Measurements from ENCODE around the gene COA4.
"Not testable (repeated sequence)": the region's sequence is repeated elsewhere in the genome, so short reads cannot be mapped to it uniquely, and the experiment has no call there.

Gene COA4

DNA sequence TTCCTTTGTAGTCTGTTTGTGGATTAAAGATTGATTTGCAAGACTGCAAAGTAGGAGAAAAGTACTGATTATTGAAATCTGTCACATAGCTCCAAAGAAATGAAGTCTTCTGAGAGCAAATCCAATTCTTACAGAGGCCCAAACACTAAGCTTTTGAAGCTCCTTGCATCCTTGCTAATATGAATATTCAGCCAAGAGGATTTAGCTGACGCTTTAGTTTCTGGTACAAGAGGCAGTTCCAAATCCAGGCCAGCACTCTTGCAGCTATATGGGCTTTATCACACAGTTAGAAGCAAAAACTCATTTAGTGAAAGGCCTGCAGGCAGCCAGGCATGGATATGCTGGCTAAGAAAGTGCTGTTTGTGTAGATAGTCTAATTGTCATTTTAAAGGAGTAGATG, 12.9 kb upstream of the COA4 start:
- Histone ChIP-seq H3K4me1 (ENCODE audit: control insufficient read depth, insufficient read depth, low read length, poor library complexity, severe bottlenecking) (no peaks in the 10 kb centered on the region), H3K9me3 (ENCODE audit: control insufficient read depth, low read length) (no peaks in the 10 kb centered on the region), H3K36me3 (ENCODE audit: control insufficient read depth, insufficient read depth, low read length) (peaks cover 31% of the 10 kb centered on the region), H3K27ac (ENCODE audit: insufficient read depth, low read length, poor library complexity, severe bottlenecking) (no peak overlapping the region), H3K27me3 (replicated peaks; ENCODE audit: control insufficient read depth, insufficient read depth, low read length, poor library complexity, severe bottlenecking) (no peaks in the 10 kb centered on the region), H3K4me3 (ENCODE audit: insufficient read depth, low read depth, low read length, poor library complexity, severe bottlenecking) (no peak overlapping the region)
- no peak for DNase-seq

DNA sequence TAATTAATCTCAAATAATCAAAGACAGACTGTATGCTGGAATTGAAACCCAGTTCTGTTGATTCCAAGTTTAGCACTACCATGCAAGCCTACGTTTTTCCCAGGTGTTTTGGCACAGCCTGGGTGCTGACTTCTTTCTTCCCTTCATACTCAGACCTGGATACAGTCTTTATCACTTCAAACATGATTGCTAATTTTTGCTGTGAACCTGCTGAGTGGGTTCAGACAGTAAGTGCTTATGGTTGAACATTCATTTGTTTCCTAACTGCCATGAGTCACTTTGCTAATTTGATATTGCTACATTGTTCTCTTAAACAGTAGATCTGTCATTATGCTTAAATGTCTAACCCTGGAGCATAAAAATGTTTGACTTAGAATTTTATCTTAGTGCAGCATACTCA, 12.4 kb upstream of the COA4 start:
- no peak overlapping the region for H3K4me3 ChIP-seq (ENCODE audit: insufficient read depth, low read depth, low read length, poor library complexity, severe bottlenecking)
- H3K36me3 ChIP-seq (ENCODE audit: control insufficient read depth, insufficient read depth, low read length) = peaks cover 29% of the 10 kb centered on the region
- H3K9me3 ChIP-seq (ENCODE audit: control insufficient read depth, low read length) = no peaks in the 10 kb centered on the region
- H3K27me3 ChIP-seq (replicated peaks; ENCODE audit: control insufficient read depth, insufficient read depth, low read length, poor library complexity, severe bottlenecking) = no peaks in the 10 kb centered on the region
- no peaks in the 10 kb centered on the region for H3K4me1 ChIP-seq (ENCODE audit: control insufficient read depth, insufficient read depth, low read length, poor library complexity, severe bottlenecking)
- H3K27ac ChIP-seq (ENCODE audit: insufficient read depth, low read length, poor library complexity, severe bottlenecking) = no peak overlapping the region
- no peak for DNase-seq

DNA sequence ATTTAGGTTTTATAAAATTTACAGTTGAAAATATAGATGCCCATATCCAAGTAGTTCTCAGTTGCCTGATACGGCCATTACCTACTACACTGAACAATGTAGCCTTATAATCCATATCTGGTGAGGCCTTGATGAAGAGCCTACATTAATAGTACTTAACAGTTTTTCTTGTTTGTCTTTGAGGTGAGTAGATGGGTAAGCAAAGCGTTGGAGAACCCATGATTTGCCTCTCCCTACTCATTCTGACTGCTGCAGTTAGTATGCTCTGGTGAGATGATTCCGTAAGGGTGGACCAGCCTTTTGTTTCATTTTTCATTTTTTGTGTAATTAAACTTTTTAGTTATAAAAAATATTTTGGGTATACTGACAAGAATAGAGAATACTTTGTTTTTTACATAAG, 11.6 kb upstream of the COA4 start:
- H3K9me3 ChIP-seq (ENCODE audit: control insufficient read depth, low read length) = no peaks in the 10 kb centered on the region
- H3K36me3 ChIP-seq (ENCODE audit: control insufficient read depth, insufficient read depth, low read length) = peaks cover 32% of the 10 kb centered on the region

DNA sequence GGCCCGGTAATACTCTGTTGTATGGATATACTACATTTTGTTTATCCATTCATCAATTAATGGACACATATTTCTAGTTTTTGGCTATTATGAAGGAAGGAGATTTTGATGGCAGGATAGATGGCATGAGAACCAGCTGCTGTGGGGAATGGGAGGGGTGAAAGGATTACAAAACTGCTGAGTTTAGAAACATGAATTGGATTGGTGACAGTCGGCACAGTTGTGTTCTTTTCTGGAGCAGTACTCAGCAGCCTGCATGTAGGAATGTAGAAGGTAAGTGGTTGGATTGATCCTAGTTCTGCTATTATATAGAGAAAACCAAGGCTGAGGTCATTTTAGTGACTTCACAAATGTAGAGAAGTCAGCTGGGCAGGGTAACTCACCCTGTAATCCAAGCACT, 7.2 kb upstream of the COA4 start:
- Histone ChIP-seq H3K27ac (ENCODE audit: insufficient read depth, low read length, poor library complexity, severe bottlenecking) (no peak overlapping the region), H3K27me3 (replicated peaks; ENCODE audit: control insufficient read depth, insufficient read depth, low read length, poor library complexity, severe bottlenecking) (no peaks in the 10 kb centered on the region), H3K36me3 (ENCODE audit: control insufficient read depth, insufficient read depth, low read length) (peaks cover 12% of the 10 kb centered on the region), H3K9me3 (ENCODE audit: control insufficient read depth, low read length) (no peaks in the 10 kb centered on the region), H3K4me1 (ENCODE audit: control insufficient read depth, insufficient read depth, low read length, poor library complexity, severe bottlenecking) (no peaks in the 10 kb centered on the region), H3K4me3 (ENCODE audit: insufficient read depth, low read depth, low read length, poor library complexity, severe bottlenecking) (no peak overlapping the region)
- DNase-seq = no peak

More for the DNA sequence above, 11.6 kb upstream of the COA4 start:
- Histone ChIP-seq H3K4me1 (ENCODE audit: control insufficient read depth, insufficient read depth, low read length, poor library complexity, severe bottlenecking) (no peaks in the 10 kb centered on the region), H3K27me3 (replicated peaks; ENCODE audit: control insufficient read depth, insufficient read depth, low read length, poor library complexity, severe bottlenecking) (no peaks in the 10 kb centered on the region), H3K27ac (ENCODE audit: insufficient read depth, low read length, poor library complexity, severe bottlenecking) (no peak overlapping the region), H3K4me3 (ENCODE audit: insufficient read depth, low read depth, low read length, poor library complexity, severe bottlenecking) (no peak overlapping the region)
- no peak for DNase-seq

DNA sequence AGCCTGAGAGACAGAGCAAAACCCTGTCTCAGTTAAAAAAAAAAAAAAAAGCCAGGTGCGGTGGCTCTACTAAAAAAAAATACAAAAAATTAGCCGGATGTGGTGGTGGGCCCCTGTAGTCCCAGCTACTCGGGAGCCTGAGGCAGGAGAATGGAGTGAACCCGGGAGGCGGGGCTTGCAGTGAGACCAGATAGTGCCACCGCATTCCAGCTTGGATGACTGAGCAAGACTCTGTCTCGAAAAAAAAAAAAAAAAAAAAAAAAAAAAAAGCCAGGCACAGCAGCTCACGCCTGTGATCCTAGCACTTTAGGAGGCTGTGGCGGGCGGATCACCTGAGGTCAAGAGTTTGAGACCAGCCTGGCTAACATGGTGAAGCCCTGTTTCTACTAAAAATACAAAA, 3.8 kb upstream of the COA4 start:
- H3K4me3 ChIP-seq (ENCODE audit: insufficient read depth, low read depth, low read length, poor library complexity, severe bottlenecking); H3K36me3 ChIP-seq (ENCODE audit: control insufficient read depth, insufficient read depth, low read length); H3K27me3 ChIP-seq (replicated peaks; ENCODE audit: control insufficient read depth, insufficient read depth, low read length, poor library complexity, severe bottlenecking); H3K9me3 ChIP-seq (ENCODE audit: control insufficient read depth, low read length); H3K27ac ChIP-seq (ENCODE audit: insufficient read depth, low read length, poor library complexity, severe bottlenecking); DNase-seq: not testable (repeated sequence)
- peaks cover 16% of the 10 kb centered on the region for H3K4me1 ChIP-seq (ENCODE audit: control insufficient read depth, insufficient read depth, low read length, poor library complexity, severe bottlenecking)

DNA sequence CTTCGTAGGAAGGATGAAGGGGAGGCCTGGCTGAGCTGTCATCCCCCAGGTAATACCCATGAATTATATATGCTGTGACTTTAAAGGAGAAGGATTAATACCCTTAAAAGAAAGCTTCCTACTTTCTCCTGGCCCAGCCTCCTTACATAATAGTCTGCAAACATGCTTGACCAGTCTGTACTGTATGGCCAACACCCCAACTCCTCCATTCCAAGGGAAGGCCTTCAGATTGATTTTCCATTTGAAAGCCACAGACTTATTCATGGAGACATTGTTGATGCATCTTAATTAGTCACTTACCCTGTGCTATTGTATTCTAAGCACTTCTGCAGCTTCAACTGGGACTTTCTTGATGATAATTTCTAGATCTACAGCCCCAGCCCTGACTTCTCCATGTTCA, 2.1 kb upstream of the COA4 start:
- H3K27ac ChIP-seq (ENCODE audit: insufficient read depth, low read length, poor library complexity, severe bottlenecking) = no peak overlapping the region

DNA sequence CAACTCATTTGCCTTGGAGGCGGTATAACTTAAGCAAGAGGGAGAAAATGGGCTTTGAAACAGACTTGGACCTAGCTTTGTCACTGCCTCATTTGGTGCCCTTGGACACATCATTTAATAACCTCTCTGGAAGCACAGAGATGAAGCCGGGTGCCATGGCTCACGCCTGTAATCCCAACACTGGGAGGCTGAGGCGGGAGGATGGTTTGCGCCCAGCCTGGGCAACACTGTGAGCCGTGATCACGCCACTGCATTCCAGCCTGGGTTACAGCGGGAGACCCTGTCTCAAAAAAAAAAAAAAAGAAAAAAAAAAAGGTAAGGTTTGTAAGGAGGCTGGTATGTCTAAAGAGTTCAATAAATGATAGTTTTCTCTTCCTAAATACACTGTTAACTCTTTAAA, 806 bp downstream of the COA4 start:
- no peaks in the 10 kb centered on the region for H3K9me3 ChIP-seq (ENCODE audit: control insufficient read depth, low read length)
- peak overlapping the region; percentile 74 for H3K4me3 ChIP-seq (ENCODE audit: insufficient read depth, low read depth, low read length, poor library complexity, severe bottlenecking)
- peaks cover 18% of the 10 kb centered on the region for H3K36me3 ChIP-seq (ENCODE audit: control insufficient read depth, insufficient read depth, low read length)
- no peaks in the 10 kb centered on the region for H3K27me3 ChIP-seq (replicated peaks; ENCODE audit: control insufficient read depth, insufficient read depth, low read length, poor library complexity, severe bottlenecking)
- no peak for DNase-seq
- H3K4me1 ChIP-seq (ENCODE audit: control insufficient read depth, insufficient read depth, low read length, poor library complexity, severe bottlenecking) = peaks cover 24% of the 10 kb centered on the region
- H3K27ac ChIP-seq (ENCODE audit: insufficient read depth, low read length, poor library complexity, severe bottlenecking) = peak overlapping the region; percentile 76

More for the DNA sequence above, 2.1 kb upstream of the COA4 start:
- H3K4me3 ChIP-seq (ENCODE audit: insufficient read depth, low read depth, low read length, poor library complexity, severe bottlenecking) = no peak overlapping the region
- peaks cover 24% of the 10 kb centered on the region for H3K4me1 ChIP-seq (ENCODE audit: control insufficient read depth, insufficient read depth, low read length, poor library complexity, severe bottlenecking)
- H3K27me3 ChIP-seq (replicated peaks; ENCODE audit: control insufficient read depth, insufficient read depth, low read length, poor library complexity, severe bottlenecking) = no peaks in the 10 kb centered on the region
- no peaks in the 10 kb centered on the region for H3K9me3 ChIP-seq (ENCODE audit: control insufficient read depth, low read length)
- no peak for DNase-seq
- peaks cover 7% of the 10 kb centered on the region for H3K36me3 ChIP-seq (ENCODE audit: control insufficient read depth, insufficient read depth, low read length)

DNA sequence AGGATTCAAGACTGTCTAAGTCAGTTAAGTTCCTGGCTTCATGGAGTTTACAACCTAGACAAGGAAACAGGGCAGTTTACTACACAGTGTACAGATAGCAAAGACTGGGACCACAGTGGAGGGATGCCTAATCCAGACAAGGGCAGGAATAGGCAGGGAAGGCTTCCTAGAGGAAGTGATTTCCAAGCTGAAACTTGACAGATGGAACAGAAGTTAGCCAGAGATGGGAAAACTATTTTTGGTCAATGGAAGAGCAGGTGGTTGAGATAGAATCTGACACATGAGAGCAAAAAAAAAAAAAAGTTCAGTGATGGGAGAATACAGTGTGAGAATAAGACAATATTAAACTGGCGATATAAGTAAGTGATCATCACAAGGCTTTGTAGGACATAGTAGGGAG, 1.3 kb downstream of the COA4 start:
- Histone ChIP-seq H3K27me3 (replicated peaks; ENCODE audit: control insufficient read depth, insufficient read depth, low read length, poor library complexity, severe bottlenecking) (no peaks in the 10 kb centered on the region), H3K27ac (ENCODE audit: insufficient read depth, low read length, poor library complexity, severe bottlenecking) (no peak overlapping the region), H3K4me3 (ENCODE audit: insufficient read depth, low read depth, low read length, poor library complexity, severe bottlenecking) (no peak overlapping the region), H3K4me1 (ENCODE audit: control insufficient read depth, insufficient read depth, low read length, poor library complexity, severe bottlenecking) (peaks cover 24% of the 10 kb centered on the region), H3K36me3 (ENCODE audit: control insufficient read depth, insufficient read depth, low read length) (peaks cover 18% of the 10 kb centered on the region), H3K9me3 (ENCODE audit: control insufficient read depth, low read length) (no peaks in the 10 kb centered on the region)
- no peak for DNase-seq

DNA sequence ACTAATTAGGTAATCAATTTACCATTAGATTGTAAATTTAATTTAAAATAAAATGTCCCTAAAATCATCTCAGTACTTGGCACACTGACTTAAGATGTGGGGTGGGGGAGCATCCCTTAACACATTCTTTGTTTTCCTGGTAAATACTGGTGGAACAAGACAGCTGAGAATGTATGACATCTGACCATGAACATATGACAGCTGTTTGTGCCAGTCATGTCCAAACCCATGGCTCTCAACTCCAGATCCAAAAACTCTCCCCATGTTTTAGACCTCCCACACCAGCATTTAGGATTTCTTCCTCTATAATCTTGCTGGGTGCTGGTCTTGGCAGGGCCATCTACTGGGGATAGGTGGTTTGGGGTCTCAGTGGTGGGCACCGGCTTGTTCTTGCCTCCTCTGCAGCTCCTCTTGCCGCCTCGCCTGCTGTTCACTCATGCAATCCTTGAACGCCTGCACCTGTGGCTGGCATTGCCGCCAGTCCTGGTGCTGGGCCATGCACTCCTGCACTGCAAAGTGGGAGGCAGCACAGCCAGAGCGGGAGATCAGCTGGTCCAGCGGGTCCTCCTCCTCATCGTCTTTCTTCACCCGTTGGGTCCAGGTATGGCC, 3.8 kb downstream of the COA4 start:
- peaks cover 24% of the 10 kb centered on the region for H3K4me1 ChIP-seq (ENCODE audit: control insufficient read depth, insufficient read depth, low read length, poor library complexity, severe bottlenecking)
- no peak overlapping the region for H3K27ac ChIP-seq (ENCODE audit: insufficient read depth, low read length, poor library complexity, severe bottlenecking)
- DNase-seq = no peak
- H3K4me3 ChIP-seq (ENCODE audit: insufficient read depth, low read depth, low read length, poor library complexity, severe bottlenecking) = no peak overlapping the region
- peaks cover 18% of the 10 kb centered on the region for H3K36me3 ChIP-seq (ENCODE audit: control insufficient read depth, insufficient read depth, low read length)
- H3K27me3 ChIP-seq (replicated peaks; ENCODE audit: control insufficient read depth, insufficient read depth, low read length, poor library complexity, severe bottlenecking) = no peaks in the 10 kb centered on the region
- H3K9me3 ChIP-seq (ENCODE audit: control insufficient read depth, low read length) = no peaks in the 10 kb centered on the region

DNA sequence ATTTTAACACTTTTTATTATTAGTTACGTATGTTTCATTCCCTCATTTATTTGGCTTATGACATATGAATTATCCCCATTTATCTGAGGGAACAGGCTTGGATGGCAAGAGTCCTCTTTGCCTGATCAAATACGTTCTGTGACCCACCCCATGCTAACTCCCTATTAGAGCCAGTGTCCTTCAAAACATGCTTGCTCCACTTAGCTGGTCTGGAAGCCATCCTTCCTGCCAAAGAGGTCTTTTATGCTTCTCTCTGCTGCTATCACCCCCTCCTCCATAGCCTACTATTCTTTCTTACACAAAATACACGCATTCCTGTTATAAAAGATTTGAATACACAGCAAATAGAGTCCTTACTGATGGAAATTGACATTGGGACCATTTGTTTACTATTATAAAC, 6.4 kb downstream of the COA4 start:
- no peak for DNase-seq
- peaks cover 7% of the 10 kb centered on the region for H3K4me1 ChIP-seq (ENCODE audit: control insufficient read depth, insufficient read depth, low read length, poor library complexity, severe bottlenecking)
- H3K36me3 ChIP-seq (ENCODE audit: control insufficient read depth, insufficient read depth, low read length) = peaks cover 18% of the 10 kb centered on the region
- no peaks in the 10 kb centered on the region for H3K27me3 ChIP-seq (replicated peaks; ENCODE audit: control insufficient read depth, insufficient read depth, low read length, poor library complexity, severe bottlenecking)
- no peak overlapping the region for H3K4me3 ChIP-seq (ENCODE audit: insufficient read depth, low read depth, low read length, poor library complexity, severe bottlenecking)
- no peaks in the 10 kb centered on the region for H3K9me3 ChIP-seq (ENCODE audit: control insufficient read depth, low read length)
- H3K27ac ChIP-seq (ENCODE audit: insufficient read depth, low read length, poor library complexity, severe bottlenecking) = no peak overlapping the region

Data from effector memory CD4-positive, alpha-beta T cell (primary cell).